GM23338 (cell line): ENCODE results near the gene SEMA4F. TPM values are rescaled to one million over a fixed set of nuclear protein-coding genes. Genes with fewer than 3 reads are reported as not detected.

Experiments used
- ATAC-seq: fragments of 200-7000 bp; cut with Tn5 transposase; 3 replicates; pipeline ENCODE4 v1.9.1; 2020
- DNase-seq: peaks from one replicate; pipeline ENCODE4 v3.0.0-alpha.2; 2015; ENCODE audit warnings: low spot score
- H2AFZ ChIP-seq: fragments of 200-600 bp; sonication (generic); 2 replicates; pipeline ENCODE4 v1.8.0; 2016; ENCODE audit warnings: antibody characterized with exemption, mild to moderate bottlenecking, moderate library complexity
- H3F3A ChIP-seq: fragments of 200-600 bp; sonication (generic); replicated peaks from 2 replicates; pipeline ENCODE4 v1.8.0; 2017; ENCODE audit warnings: antibody characterized with exemption, mixed run types, low read depth
- H3K27ac ChIP-seq: fragments of 200-600 bp; sonication (generic); 2 replicates; pipeline ENCODE4 v1.6.1; 2016; ENCODE audit warnings: low read depth
- H3K27me3 ChIP-seq: fragments of 200-600 bp; sonication (generic); 2 replicates; pipeline ENCODE4 v1.8.0; 2016; ENCODE audit warnings: mild to moderate bottlenecking, mixed run types, moderate library complexity; ENCODE audit not compliant: insufficient read depth
- H3K36me3 ChIP-seq: fragments of 200-600 bp; sonication (generic); 2 replicates; pipeline ENCODE4 v1.8.0; 2016; ENCODE audit warnings: mild to moderate bottlenecking; ENCODE audit not compliant: insufficient read depth
- H3K4me1 ChIP-seq: fragments of 200-600 bp; sonication (generic); 2 replicates; pipeline ENCODE4 v1.8.0; 2016; ENCODE audit warnings: mild to moderate bottlenecking, moderate library complexity; ENCODE audit not compliant: insufficient read depth
- H3K4me2 ChIP-seq: fragments of 200-600 bp; sonication (generic); 2 replicates; pipeline ENCODE4 v1.7.1; 2017; ENCODE audit warnings: mixed run types
- H3K4me3 ChIP-seq: fragments of 200-600 bp; sonication (generic); 2 replicates; pipeline ENCODE4 v1.6.1; 2016; ENCODE audit warnings: mixed run types
- H3K79me2 ChIP-seq: fragments of 200-600 bp; sonication (generic); replicated peaks from 2 replicates; pipeline ENCODE4 v1.8.0; 2017; ENCODE audit warnings: mild to moderate bottlenecking; ENCODE audit not compliant: insufficient read depth
- H3K9me2 ChIP-seq: fragments of 200-600 bp; sonication (generic); 2 replicates; pipeline ENCODE4 v1.8.0; 2017; ENCODE audit not compliant: insufficient read depth
- H4K20me1 ChIP-seq: fragments of 200-600 bp; sonication (generic); replicated peaks from 2 replicates; pipeline ENCODE4 v1.8.0; 2017; ENCODE audit warnings: mild to moderate bottlenecking; ENCODE audit not compliant: insufficient read depth
- H3K27ac Mint-ChIP-seq: 2 replicates; pipeline ENCODE4 v1.8.0; 2020; ENCODE audit warnings: inconsistent platforms, mild to moderate bottlenecking, moderate library complexity, mixed read lengths
- H3K27me3 Mint-ChIP-seq: 3 replicates; pipeline ENCODE4 v1.8.0; 2022; ENCODE audit warnings: low read depth, mild to moderate bottlenecking, moderate library complexity, mixed read lengths, inconsistent platforms; ENCODE audit not compliant: insufficient read depth, poor library complexity
- H3K36me3 Mint-ChIP-seq: 3 replicates; pipeline ENCODE4 v1.8.0; 2021; ENCODE audit warnings: low read depth, mild to moderate bottlenecking, inconsistent platforms, moderate library complexity, mixed read lengths
- H3K4me1 Mint-ChIP-seq: 3 replicates; pipeline ENCODE4 v1.8.0; 2020; ENCODE audit warnings: mild to moderate bottlenecking, inconsistent platforms, mixed read lengths
- H3K4me3 Mint-ChIP-seq: 3 replicates; pipeline ENCODE4 v1.8.0; 2021; ENCODE audit warnings: moderate library complexity, mild to moderate bottlenecking, inconsistent platforms, mixed read lengths
- H3K9me3 Mint-ChIP-seq: 3 replicates; pipeline ENCODE4 v1.8.0; 2020; ENCODE audit warnings: moderate library complexity, mild to moderate bottlenecking, inconsistent platforms, mixed read lengths
- EZH2 ChIP-seq: fragments of 200-600 bp; sonication (generic); IDR thresholded peaks from one replicate; pipeline ENCODE4 v1.8.0; 2017; ENCODE audit warnings: antibody characterized with exemption, mild to moderate bottlenecking, low read depth; ENCODE audit not compliant: unreplicated experiment
- STAT1 ChIP-seq: IDR thresholded peaks from one replicate; pipeline ENCODE4 v1.6.1; 2016; ENCODE audit warnings: antibody characterized with exemption; ENCODE audit not compliant: unreplicated experiment
- ZNF114 ChIP-seq: fragments of 250-450 bp; sonication (Bioruptor Pico); IDR thresholded peaks from 2 replicates; pipeline ENCODE4 v1.5.0; 2020; ENCODE audit warnings: mild to moderate bottlenecking, moderate library complexity
- polyA plus RNA-seq: library from polyadenylated mRNA; unstranded; fragments of >200 nt; fragmentation: Nextera tagmentation; extraction: Ambion mirVana; gene quantifications from 2 replicates; pipeline ENCODE4 v1.2.1, GENCODE V29; 2016
- total RNA-seq: library from RNA; depleted of rRNA; stranded (reverse); fragments of >200 nt; shearing (Covaris generic); gene quantifications from 2 replicates; pipeline ENCODE4 v1.2.3, GENCODE V29; 2014
- TF ChIP-seq, protein P1 (sequence below): fragments of 250-450 bp; sonication (Bioruptor Pico); IDR thresholded peaks from 2 replicates; pipeline ENCODE4 v1.5.0; 2020; ENCODE audit warnings: mild to moderate bottlenecking, moderate library complexity
- TF ChIP-seq, protein P2 (sequence below), 2 experiments: fragments of 200-600 bp in 1 of 2; sonication (generic) in 1 of 2; conservative IDR thresholded peaks; 2 replicates each; pipeline versions ENCODE4 v1.5.1 to v1.6.1; 2016 to 2017; ENCODE audit warnings: antibody characterized with exemption in 2 of 2, low read depth in 2 of 2, mild to moderate bottlenecking in 2 of 2, moderate library complexity in 1 of 2

The SEMA4F gene
- total and polyA plus RNA-seq, 2 experiments from 2014 or later, result 2.2 to 3.2 TPM

DNA sequence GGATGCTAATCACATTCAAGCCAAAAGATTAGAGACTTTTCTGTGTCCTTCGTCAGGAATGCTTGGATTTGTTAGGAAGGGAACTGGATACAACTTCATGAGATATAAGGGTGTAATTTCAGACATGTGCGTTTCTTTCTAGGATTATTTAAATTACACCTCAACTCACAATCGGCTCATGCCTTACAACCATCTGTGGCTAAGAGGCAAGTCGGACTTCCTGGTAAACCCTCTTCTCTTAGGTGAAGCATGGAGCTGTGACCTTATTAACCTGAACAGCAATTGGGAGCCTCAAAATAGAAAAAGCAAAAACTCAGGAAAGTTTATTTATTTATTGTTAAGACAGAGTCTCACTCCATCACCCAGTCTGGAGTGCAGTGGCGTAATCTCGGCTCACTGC, 61.8 kb downstream of the SEMA4F start (continued):
- TF ChIP-seq, protein P1, sequence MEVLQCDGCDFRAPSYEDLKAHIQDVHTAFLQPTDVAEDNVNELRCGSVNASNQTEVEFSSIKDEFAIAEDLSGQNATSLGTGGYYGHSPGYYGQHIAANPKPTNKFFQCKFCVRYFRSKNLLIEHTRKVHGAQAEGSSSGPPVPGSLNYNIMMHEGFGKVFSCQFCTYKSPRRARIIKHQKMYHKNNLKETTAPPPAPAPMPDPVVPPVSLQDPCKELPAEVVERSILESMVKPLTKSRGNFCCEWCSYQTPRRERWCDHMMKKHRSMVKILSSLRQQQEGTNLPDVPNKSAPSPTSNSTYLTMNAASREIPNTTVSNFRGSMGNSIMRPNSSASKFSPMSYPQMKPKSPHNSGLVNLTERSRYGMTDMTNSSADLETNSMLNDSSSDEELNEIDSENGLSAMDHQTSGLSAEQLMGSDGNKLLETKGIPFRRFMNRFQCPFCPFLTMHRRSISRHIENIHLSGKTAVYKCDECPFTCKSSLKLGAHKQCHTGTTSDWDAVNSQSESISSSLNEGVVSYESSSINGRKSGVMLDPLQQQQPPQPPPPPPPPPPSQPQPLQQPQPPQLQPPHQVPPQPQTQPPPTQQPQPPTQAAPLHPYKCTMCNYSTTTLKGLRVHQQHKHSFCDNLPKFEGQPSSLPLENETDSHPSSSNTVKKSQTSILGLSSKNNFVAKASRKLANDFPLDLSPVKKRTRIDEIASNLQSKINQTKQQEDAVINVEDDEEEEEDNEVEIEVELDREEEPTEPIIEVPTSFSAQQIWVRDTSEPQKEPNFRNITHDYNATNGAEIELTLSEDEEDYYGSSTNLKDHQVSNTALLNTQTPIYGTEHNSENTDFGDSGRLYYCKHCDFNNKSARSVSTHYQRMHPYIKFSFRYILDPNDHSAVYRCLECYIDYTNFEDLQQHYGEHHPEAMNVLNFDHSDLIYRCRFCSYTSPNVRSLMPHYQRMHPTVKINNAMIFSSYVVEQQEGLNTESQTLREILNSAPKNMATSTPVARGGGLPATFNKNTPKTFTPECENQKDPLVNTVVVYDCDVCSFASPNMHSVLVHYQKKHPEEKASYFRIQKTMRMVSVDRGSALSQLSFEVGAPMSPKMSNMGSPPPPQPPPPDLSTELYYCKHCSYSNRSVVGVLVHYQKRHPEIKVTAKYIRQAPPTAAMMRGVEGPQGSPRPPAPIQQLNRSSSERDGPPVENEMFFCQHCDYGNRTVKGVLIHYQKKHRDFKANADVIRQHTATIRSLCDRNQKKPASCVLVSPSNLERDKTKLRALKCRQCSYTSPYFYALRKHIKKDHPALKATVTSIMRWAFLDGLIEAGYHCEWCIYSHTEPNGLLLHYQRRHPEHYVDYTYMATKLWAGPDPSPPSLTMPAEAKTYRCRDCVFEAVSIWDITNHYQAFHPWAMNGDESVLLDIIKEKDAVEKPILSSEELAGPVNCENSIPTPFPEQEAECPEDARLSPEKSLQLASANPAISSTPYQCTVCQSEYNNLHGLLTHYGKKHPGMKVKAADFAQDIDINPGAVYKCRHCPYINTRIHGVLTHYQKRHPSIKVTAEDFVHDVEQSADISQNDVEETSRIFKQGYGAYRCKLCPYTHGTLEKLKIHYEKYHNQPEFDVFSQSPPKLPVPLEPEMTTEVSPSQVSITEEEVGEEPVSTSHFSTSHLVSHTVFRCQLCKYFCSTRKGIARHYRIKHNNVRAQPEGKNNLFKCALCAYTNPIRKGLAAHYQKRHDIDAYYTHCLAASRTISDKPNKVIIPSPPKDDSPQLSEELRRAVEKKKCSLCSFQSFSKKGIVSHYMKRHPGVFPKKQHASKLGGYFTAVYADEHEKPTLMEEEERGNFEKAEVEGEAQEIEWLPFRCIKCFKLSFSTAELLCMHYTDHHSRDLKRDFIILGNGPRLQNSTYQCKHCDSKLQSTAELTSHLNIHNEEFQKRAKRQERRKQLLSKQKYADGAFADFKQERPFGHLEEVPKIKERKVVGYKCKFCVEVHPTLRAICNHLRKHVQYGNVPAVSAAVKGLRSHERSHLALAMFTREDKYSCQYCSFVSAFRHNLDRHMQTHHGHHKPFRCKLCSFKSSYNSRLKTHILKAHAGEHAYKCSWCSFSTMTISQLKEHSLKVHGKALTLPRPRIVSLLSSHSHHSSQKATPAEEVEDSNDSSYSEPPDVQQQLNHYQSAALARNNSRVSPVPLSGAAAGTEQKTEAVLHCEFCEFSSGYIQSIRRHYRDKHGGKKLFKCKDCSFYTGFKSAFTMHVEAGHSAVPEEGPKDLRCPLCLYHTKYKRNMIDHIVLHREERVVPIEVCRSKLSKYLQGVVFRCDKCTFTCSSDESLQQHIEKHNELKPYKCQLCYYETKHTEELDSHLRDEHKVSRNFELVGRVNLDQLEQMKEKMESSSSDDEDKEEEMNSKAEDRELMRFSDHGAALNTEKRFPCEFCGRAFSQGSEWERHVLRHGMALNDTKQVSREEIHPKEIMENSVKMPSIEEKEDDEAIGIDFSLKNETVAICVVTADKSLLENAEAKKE (CRISPR knock-in tag), result no peak
- TF ChIP-seq STAT1 (no peak), ZNF114 (CRISPR knock-in tag) (no peak)
- TF ChIP-seq, protein P2, sequence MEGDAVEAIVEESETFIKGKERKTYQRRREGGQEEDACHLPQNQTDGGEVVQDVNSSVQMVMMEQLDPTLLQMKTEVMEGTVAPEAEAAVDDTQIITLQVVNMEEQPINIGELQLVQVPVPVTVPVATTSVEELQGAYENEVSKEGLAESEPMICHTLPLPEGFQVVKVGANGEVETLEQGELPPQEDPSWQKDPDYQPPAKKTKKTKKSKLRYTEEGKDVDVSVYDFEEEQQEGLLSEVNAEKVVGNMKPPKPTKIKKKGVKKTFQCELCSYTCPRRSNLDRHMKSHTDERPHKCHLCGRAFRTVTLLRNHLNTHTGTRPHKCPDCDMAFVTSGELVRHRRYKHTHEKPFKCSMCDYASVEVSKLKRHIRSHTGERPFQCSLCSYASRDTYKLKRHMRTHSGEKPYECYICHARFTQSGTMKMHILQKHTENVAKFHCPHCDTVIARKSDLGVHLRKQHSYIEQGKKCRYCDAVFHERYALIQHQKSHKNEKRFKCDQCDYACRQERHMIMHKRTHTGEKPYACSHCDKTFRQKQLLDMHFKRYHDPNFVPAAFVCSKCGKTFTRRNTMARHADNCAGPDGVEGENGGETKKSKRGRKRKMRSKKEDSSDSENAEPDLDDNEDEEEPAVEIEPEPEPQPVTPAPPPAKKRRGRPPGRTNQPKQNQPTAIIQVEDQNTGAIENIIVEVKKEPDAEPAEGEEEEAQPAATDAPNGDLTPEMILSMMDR (conservative IDR thresholded peaks at IDR 0.05; ENCODE audit: low read depth in 2 of 2), result no peak

DNA sequence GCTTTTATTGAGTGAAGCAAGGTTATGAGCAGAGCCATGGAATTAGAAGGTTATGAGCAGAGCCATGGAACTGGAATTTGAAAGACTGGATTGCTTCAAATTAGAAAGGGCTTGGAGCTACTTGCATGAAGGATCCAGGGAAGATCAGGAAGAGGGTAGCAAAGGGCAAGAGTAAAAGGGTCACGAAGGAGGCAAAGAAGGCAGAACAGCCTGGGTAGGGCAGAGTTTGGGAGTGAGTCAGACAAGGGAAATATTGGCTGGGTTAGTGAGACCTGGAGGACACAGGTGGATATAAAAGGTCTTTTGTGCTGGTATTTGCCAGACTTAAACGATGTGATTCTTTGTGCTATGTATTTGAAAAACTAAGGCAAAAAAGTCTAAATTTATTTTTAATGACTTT, 65.0 kb downstream of the SEMA4F start:
- no peak for TF ChIP-seq EZH2
- Histone ChIP-seq H3K36me3 (no peaks in the 10 kb centered on the region), H3K27ac (no peak overlapping the region), H3K27me3 (peaks cover 28% of the 10 kb centered on the region), H3F3A (no peaks in the 10 kb centered on the region), H2AFZ (no peak overlapping the region), H3K9me2 (peaks cover 9% of the 10 kb centered on the region; the same call in 1 of the 2 replicates), H3K79me2 (no peaks in the 10 kb centered on the region), H3K4me1 (peaks cover 4% of the 10 kb centered on the region), H3K4me2 (no peak overlapping the region), H3K4me3 (no peak overlapping the region), H4K20me1 (no peaks in the 10 kb centered on the region)
- H3K9me3 Mint-ChIP-seq, result no peaks in the 10 kb centered on the region
- no peak overlapping the region for H3K4me3 Mint-ChIP-seq
- DNase-seq (no peak), ATAC-seq (no peak)
- H3K27ac Mint-ChIP-seq, result no peak overlapping the region
- H3K4me1 Mint-ChIP-seq, result no peaks in the 10 kb centered on the region; the same call in 2 of the 3 replicates
- H3K27me3 Mint-ChIP-seq, result peaks cover 13% of the 10 kb centered on the region
- no peaks in the 10 kb centered on the region for H3K36me3 Mint-ChIP-seq
